ENCODE data around the gene DSCAM.

The DSCAM gene

DNA sequence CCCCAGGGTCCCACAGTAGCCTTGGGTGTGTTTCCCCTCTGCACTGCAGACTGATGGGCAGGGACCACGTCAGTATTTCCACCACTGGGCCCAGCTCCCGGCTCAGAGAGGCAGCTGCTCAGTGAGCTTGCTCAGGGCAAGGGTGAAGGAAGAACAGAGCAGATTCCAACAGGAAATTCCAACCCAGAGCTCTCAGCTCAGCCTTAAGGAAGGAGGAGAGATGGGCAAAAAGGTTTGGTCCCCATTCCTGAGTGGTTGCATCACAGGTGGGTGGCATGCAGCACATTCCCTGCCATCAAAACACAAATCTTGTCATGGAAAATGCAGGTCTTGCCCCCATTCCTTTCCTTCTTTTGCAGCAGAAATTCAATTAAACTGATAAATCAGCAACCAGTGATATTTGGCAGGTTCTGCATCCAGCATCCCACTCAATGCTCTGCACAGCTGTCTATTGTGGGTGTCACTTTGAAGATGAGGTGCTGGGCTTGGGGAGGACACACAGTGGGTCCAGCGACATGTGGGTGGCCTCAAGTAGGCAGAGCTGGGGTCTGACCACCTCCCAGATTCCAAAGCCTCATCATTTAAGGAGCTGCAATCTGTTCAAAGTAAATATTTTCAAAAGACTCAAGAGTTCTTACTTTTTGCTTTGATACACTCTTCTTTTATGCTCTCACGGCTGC is 315.4 kb downstream of the DSCAM start:
- Histone ChIP-seq H3K4me3 (ENCODE audit: low read depth, low read length) (no peak overlapping the region), H3K27ac (no peak overlapping the region), H3K27me3 (replicated peaks) (no peaks in the 10 kb centered on the region), H3K36me3 (replicated peaks) (no peaks in the 10 kb centered on the region)
- TF ChIP-seq, protein P1, sequence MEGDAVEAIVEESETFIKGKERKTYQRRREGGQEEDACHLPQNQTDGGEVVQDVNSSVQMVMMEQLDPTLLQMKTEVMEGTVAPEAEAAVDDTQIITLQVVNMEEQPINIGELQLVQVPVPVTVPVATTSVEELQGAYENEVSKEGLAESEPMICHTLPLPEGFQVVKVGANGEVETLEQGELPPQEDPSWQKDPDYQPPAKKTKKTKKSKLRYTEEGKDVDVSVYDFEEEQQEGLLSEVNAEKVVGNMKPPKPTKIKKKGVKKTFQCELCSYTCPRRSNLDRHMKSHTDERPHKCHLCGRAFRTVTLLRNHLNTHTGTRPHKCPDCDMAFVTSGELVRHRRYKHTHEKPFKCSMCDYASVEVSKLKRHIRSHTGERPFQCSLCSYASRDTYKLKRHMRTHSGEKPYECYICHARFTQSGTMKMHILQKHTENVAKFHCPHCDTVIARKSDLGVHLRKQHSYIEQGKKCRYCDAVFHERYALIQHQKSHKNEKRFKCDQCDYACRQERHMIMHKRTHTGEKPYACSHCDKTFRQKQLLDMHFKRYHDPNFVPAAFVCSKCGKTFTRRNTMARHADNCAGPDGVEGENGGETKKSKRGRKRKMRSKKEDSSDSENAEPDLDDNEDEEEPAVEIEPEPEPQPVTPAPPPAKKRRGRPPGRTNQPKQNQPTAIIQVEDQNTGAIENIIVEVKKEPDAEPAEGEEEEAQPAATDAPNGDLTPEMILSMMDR (IDR thresholded peaks at IDR 0.05; ENCODE audit: low read depth, low read length, missing control alignments) = no peak
- in situ Hi-C loops (cut with HindIII; ENCODE audit: low pct_ligation_motif_present, low sequenced_read_pairs) = no loop called here
- DNase-seq = no peak

DNA sequence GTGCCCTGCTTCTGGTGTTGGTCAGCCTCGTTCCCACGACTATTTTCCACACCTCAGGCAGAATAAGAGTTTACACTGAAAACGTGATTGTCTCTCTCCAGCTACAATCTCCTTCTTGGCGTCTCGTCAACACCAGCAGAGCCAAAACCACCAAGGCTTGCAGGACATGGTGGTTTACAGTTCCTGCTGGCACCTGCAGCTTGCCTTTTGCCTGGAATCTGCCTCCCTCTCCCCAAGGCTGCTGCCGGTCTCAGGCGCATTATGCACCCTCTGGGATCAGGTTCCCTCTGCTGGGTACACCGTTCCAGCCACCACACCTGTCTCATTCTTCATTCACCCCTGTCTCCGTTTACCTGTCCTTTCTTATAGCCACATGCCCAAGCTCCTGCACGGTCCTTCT is 315.9 kb downstream of the DSCAM start:
- Histone ChIP-seq H3K4me3 (ENCODE audit: low read depth, low read length) (no peak overlapping the region), H3K36me3 (replicated peaks) (no peaks in the 10 kb centered on the region), H3K27ac (no peak overlapping the region), H3K27me3 (replicated peaks) (no peaks in the 10 kb centered on the region)
- in situ Hi-C loops (cut with HindIII; ENCODE audit: low pct_ligation_motif_present, low sequenced_read_pairs) = no loop called here
- TF ChIP-seq, protein P1 (IDR thresholded peaks at IDR 0.05; ENCODE audit: low read depth, low read length, missing control alignments) = no peak
- DNase-seq = no peak

DNA sequence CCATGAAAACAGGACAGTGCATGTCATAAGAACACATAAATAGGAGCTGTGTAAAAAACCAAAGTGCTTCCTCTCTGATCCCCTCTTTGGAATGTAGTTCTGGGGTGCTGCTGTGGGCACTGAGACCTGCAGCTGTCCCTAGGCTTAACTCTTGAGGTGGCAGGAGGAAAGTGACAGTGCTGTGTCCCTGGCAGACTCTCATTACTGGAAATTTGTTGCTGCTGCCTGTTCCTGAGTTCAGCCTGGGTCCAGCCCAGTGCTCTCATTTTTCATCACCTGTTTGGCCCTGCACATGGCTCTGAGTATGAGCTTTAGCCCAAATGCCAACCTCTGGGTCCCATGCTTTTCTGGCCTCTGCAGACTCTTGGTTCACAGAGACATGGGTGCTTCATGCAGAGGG is 329.3 kb downstream of the DSCAM start:
- Histone ChIP-seq H3K27me3 (replicated peaks) (no peaks in the 10 kb centered on the region), H3K27ac (no peak overlapping the region), H3K36me3 (replicated peaks) (no peaks in the 10 kb centered on the region), H3K4me3 (ENCODE audit: low read depth, low read length) (no peak overlapping the region)
- TF ChIP-seq, protein P1 (IDR thresholded peaks at IDR 0.05; ENCODE audit: low read depth, low read length, missing control alignments) = no peak
- in situ Hi-C loops (cut with HindIII; ENCODE audit: low pct_ligation_motif_present, low sequenced_read_pairs) = no loop called here
- DNase-seq = no peak

DNA sequence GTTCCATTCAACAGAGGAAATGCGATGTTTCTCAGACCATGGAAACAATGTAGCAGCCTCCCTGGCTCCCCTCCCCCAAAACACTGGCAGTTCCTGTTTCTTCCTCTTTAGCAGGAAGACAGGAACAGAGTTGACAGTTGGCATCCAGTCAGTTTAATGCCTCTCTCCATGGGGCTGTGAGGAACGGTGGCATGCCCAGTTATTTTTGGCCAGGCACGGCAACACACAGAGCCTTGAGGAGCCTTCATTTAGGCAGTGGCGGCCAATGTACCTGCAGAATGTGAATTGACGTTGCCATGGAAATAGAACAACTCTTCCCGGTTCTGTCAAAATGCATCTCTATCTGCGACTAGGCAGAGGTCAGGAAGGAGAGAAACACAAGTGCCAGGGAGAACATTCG is 330.6 kb downstream of the DSCAM start:
- no peaks in the 10 kb centered on the region for H3K27me3 ChIP-seq (replicated peaks)
- no peaks in the 10 kb centered on the region for H3K36me3 ChIP-seq (replicated peaks)
- TF ChIP-seq, protein P1 (IDR thresholded peaks at IDR 0.05; ENCODE audit: low read depth, low read length, missing control alignments) = no peak
- no peak for DNase-seq
- H3K27ac ChIP-seq = no peak overlapping the region
- in situ Hi-C loops (cut with HindIII; ENCODE audit: low pct_ligation_motif_present, low sequenced_read_pairs) = no loop called here
- H3K4me3 ChIP-seq (ENCODE audit: low read depth, low read length) = no peak overlapping the region

- no peak for DNase-seq
- Histone ChIP-seq H3K27ac (no peak overlapping the region), H3K27me3 (replicated peaks) (no peaks in the 10 kb centered on the region), H3K4me3 (ENCODE audit: low read depth, low read length) (no peak overlapping the region), H3K36me3 (replicated peaks) (no peaks in the 10 kb centered on the region)
- in situ Hi-C loops (cut with HindIII; ENCODE audit: low pct_ligation_motif_present, low sequenced_read_pairs) = no loop called here
- TF ChIP-seq, protein P1 (IDR thresholded peaks at IDR 0.05; ENCODE audit: low read depth, low read length, missing control alignments) = peak; percentile 57
Measured at GRCh38 chr21:40512590-40512989, 334.4 kb downstream of the DSCAM start.

DNA sequence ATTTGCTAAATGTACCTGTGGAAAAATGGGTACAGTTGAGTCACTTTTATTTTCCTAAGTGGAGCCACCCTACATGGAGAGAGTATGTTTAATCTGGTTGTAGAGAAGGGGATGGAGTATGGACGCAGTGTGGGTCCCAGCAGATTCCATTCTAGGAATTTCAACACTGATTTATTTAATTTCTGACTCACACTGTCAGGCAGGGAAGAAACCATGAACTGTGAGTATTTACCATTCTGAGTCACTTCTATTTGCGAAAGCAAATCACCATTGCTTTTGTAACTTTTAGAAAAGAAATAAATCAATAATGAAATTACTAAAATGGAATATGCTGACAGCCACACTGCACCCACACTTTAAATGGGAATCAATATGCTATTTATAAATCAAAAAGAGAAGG is 339.0 kb downstream of the DSCAM start:
- TF ChIP-seq, protein P1 (IDR thresholded peaks at IDR 0.05; ENCODE audit: low read depth, low read length, missing control alignments) = no peak
- Histone ChIP-seq H3K36me3 (replicated peaks) (no peaks in the 10 kb centered on the region), H3K4me3 (ENCODE audit: low read depth, low read length) (no peak overlapping the region), H3K27ac (no peak overlapping the region), H3K27me3 (replicated peaks) (no peaks in the 10 kb centered on the region)
- in situ Hi-C loops (cut with HindIII; ENCODE audit: low pct_ligation_motif_present, low sequenced_read_pairs) = no loop called here
- DNase-seq = no peak
